GM08714 (cell line): Measurements from ENCODE around the gene PPFIA1.
"Not testable (repeated sequence)": the region's sequence is repeated elsewhere in the genome, so short reads cannot be mapped to it uniquely, and the experiment has no call there.

Experiments
- H3K4me3 ChIP-seq: fragments of 200-500 bp; sonication (Bioruptor generic); 2 replicates; pipeline ENCODE4 v1.5.1; 2014; ENCODE audit warnings: mild to moderate bottlenecking, low read length, inconsistent platforms
- ZNF274 ChIP-seq: IDR thresholded peaks from 2 replicates; pipeline ENCODE4 v1.6.1; 2012; ENCODE audit warnings: mild to moderate bottlenecking, low read depth, low read length

The PPFIA1 gene

GRCh38 chr11:70243912-70244652 is 26.4 kb upstream of the PPFIA1 start:
- H3K4me3 ChIP-seq, result no peak overlapping the region
- no peak for TF ChIP-seq ZNF274

- TF ChIP-seq ZNF274, result no peak
- H3K4me3 ChIP-seq, result no peak overlapping the region
These were observed 25.8 kb upstream of the PPFIA1 start for GRCh38 chr11:70244698-70245097.

- no peak for TF ChIP-seq ZNF274
- H3K4me3 ChIP-seq, result no peak overlapping the region
These were observed 24.3 kb upstream of the PPFIA1 start for GRCh38 chr11:70246196-70246595.

- no peak for TF ChIP-seq ZNF274
These were observed 23.3 kb upstream of the PPFIA1 start for GRCh38 chr11:70247042-70247709.

GRCh38 chr11:70247710-70248072 is 22.8 kb upstream of the PPFIA1 start:
- TF ChIP-seq ZNF274, result no peak
- H3K4me3 ChIP-seq, result no peak overlapping the region

More at GRCh38 chr11:70247042-70247709, 23.3 kb upstream of the PPFIA1 start:
- H3K4me3 ChIP-seq, result no peak overlapping the region

DNA sequence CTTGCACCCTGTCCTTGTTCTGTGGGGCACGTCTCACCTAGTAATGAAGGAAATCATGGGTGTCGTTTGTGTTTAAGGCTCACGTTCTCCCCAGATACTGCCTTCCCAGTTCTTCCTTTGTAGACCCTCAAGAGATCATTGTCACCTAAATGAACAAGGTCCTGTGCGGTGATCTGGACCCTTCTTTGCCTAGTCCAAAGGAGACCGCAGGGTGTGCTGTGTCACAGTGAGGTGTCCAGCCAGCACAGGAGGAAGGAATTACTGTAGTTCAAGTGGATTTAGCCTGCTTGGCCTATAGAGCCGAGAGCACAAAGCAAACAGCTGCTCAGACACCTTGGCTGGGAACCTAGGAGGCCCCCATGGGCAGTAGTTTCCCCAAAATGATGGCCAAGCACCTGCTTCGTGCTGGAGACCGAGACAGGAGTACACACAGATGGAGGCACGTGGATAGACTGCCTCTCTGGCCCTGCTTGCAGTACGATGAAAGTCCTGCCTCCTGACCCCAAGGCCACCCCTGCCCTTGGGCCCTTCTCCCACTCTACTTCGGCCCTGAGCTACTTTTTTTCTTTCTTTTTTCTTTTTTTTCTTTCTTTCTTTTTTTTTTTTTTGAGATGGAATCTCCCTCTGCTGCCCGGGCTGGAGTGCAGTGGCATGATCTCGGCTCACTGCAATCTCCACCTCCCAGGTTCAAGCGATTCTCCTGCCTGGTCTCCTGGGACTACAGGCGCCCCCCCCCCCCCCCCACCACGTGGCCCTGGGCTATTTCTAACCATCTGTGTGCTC is 19.4 kb upstream of the PPFIA1 start:
- TF ChIP-seq ZNF274, result no peak
- H3K4me3 ChIP-seq, result no peak overlapping the region

DNA sequence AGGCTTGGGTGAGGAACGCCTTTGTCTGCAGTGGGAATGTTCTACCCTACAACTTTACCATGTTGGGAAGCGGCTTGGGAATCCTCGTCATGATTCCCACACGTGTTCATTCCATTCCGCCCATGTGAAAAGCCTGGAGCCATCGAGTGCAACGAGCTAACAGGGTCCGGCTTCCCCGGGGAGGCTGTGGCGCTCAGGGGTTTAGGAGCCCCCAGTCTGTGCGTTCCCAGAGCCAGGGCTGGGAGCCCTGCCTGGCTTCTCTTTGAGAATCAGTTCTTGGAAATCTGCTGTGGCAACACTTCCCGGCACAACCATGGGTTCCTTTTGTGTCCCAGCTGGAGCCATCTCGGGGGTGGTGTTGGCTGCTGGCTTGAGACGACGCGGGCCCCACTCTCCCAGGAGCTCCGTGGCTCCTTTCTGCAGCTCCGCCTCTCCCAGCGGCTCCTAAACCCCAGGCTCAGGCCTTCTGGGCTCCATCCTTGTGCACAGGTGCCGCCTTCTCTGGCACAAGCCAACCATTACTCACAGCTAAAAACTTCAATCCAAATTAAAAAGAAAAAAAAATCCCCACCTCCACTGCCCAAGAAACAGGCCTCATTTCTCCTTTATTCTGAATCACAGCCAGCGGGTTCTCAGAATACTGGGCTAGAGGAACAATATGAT is 18.7 kb upstream of the PPFIA1 start:
- no peak overlapping the region for H3K4me3 ChIP-seq
- no peak for TF ChIP-seq ZNF274

GRCh38 chr11:70252844-70253243 is 17.6 kb upstream of the PPFIA1 start:
- TF ChIP-seq ZNF274, result no peak
- H3K4me3 ChIP-seq, result no peak overlapping the region

DNA sequence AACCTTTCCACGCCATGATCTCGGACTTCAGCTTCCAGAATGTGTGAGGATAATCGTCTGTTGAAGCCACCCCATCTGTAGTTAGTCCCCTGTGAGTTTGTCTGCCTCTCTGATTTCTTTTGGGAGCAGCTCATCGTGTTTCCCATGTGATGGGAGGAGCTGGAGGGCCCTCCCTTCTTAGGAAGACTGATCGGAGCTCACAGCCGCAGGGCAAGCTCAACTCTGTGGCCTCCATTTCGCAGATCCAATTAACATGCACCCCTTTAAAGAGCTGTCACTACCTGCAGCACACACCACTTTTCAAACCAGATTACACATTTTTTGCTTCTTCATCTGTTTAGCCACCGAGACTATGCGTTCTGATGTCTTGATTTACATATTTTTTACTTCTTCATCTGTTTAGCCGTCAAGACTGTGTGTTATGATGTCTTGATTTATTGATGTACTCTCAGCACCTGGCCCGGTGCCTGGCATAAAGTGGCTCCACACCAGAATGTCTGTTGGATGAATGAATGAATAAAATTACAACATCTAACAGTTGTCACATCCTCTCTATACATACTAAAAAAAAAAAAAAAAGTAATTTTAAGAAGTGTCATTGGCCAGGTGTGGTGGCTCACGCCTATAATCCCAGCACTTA is 14.9 kb upstream of the PPFIA1 start:
- TF ChIP-seq ZNF274, result no peak
- H3K4me3 ChIP-seq, result no peak overlapping the region

DNA sequence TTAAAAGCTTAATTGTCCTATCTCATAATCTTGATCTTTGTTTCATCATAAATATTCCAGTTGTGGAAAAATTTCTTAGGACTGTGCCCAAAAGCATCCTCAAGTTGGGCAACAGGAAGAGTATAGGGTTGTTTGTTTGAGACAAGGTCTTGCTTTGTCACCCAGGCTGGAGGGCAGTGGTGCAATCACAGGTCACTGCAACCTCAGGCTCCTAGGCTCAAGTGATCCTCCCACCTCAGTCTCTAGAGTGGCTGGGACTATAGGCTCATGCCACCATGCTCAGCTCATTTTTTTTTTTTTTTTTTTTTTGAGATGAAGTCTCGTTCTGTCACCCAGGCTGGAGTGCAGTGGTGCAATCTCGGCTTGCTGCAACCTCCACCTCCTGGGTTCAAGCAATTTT is 11.4 kb upstream of the PPFIA1 start:
- not testable (repeated sequence) for H3K4me3 ChIP-seq

- TF ChIP-seq ZNF274, result no peak
- H3K4me3 ChIP-seq, result no peak overlapping the region
These were observed 7.5 kb upstream of the PPFIA1 start for GRCh38 chr11:70262951-70263350.

- H3K4me3 ChIP-seq, result no peak overlapping the region
- no peak for TF ChIP-seq ZNF274
These were observed 7.1 kb upstream of the PPFIA1 start for GRCh38 chr11:70263363-70263762.

- TF ChIP-seq ZNF274, result no peak
- no peak overlapping the region for H3K4me3 ChIP-seq
These were observed 5.1 kb upstream of the PPFIA1 start for GRCh38 chr11:70265341-70265740.

DNA sequence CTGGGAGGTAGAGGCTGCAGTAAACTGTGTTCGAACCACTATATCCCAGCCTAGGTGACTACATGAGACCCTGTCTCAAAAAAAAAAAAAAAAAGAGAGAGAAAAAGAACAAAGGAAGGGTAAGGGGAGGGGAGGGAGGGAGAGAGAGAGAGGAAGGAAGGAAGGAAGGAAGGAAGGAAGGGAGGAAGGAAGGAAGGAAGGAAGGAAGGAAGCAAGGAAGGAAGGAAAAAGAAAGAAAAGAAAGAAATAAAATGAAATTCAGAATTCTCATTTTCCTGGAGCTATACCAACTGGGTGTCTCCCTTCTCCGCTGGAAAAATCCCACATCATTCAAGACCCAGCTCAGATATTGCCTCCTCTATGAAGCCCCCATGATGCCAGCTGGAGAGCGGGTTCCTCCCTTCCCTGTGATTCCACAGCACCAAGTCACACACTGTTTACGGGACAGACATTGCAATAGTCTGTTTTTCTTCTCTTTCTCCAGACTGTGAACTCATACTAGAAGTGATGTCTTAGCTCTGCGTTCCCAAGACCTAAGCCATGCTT is 3.0 kb upstream of the PPFIA1 start:
- TF ChIP-seq ZNF274, result no peak

GRCh38 chr11:70268526-70268925 is 2.0 kb upstream of the PPFIA1 start:
- no peak overlapping the region for H3K4me3 ChIP-seq
- TF ChIP-seq ZNF274, result no peak

More for the DNA sequence above, 3.0 kb upstream of the PPFIA1 start:
- H3K4me3 ChIP-seq, result no peak overlapping the region
